ENCODE measurements around the gene TRIM66.

TRIM66 gene

DNA sequence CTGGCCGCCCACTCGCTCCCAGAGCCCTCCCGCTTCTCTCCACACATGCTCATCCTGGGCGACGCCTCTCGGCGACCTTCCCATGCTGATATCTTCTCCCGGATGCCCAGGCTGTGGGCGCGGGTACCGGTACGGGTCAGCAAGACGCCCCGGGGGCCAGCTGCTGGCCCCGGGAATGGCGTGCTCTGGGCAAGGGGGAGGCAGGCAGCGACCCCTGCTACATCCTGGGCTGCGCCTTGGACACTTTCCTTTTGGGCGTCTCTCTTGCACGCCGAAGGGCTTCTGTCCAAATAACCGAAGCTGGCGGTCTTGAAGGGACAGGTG, 48.2 kb upstream of the TRIM66 start:
- Histone ChIP-seq H3K27ac (replicated peaks) (no peak overlapping the region), H3K27me3 (ENCODE audit: insufficient read depth, poor library complexity, severe bottlenecking) (no peaks in the 10 kb centered on the region), H3K4me3 (replicated peaks; ENCODE audit: insufficient read depth, low read length) (no peak overlapping the region)
- no peak for DNase-seq (ENCODE audit: low read depth in 1 of 2, low spot score in 1 of 2)
- TF ChIP-seq CTCF (IDR thresholded peaks at IDR 0.05; ENCODE audit: insufficient read depth, low read length) (no peak), SPI1 (IDR thresholded peaks at IDR 0.05; ENCODE audit: borderline replicate concordance, low read depth) (no peak), REST (IDR thresholded peaks at IDR 0.05; ENCODE audit: insufficient replicate concordance, low read depth) (no peak), GABPA (IDR thresholded peaks at IDR 0.05; ENCODE audit: low read depth) (no peak), POLR2AphosphoS5 (IDR thresholded peaks at IDR 0.05; ENCODE audit: low read depth) (no peak)

- H3K4me3 ChIP-seq (replicated peaks; ENCODE audit: insufficient read depth, low read length) = no peak overlapping the region
- H3K27ac ChIP-seq (replicated peaks) = no peak overlapping the region
- TF ChIP-seq REST (IDR thresholded peaks at IDR 0.05; ENCODE audit: insufficient replicate concordance, low read depth) (no peak), CTCF (IDR thresholded peaks at IDR 0.05; ENCODE audit: insufficient read depth, low read length) (no peak), GABPA (IDR thresholded peaks at IDR 0.05; ENCODE audit: low read depth) (no peak), POLR2AphosphoS5 (IDR thresholded peaks at IDR 0.05; ENCODE audit: low read depth) (no peak), SPI1 (IDR thresholded peaks at IDR 0.05; ENCODE audit: borderline replicate concordance, low read depth) (no peak)
- no peak for DNase-seq (ENCODE audit: low read depth in 1 of 2, low spot score in 1 of 2)
- no peaks in the 10 kb centered on the region for H3K27me3 ChIP-seq (ENCODE audit: insufficient read depth, poor library complexity, severe bottlenecking)
These were observed 47.6 kb upstream of the TRIM66 start for GRCh38 chr11:8729837-8730696.

GRCh38 chr11:8729067-8729466, 46.6 kb upstream of the TRIM66 start:
- H3K27me3 ChIP-seq (ENCODE audit: insufficient read depth, poor library complexity, severe bottlenecking) = no peaks in the 10 kb centered on the region
- no peak overlapping the region for H3K27ac ChIP-seq (replicated peaks)
- TF ChIP-seq SPI1 (IDR thresholded peaks at IDR 0.05; ENCODE audit: borderline replicate concordance, low read depth) (no peak), REST (IDR thresholded peaks at IDR 0.05; ENCODE audit: insufficient replicate concordance, low read depth) (no peak), POLR2AphosphoS5 (IDR thresholded peaks at IDR 0.05; ENCODE audit: low read depth) (no peak), CTCF (IDR thresholded peaks at IDR 0.05; ENCODE audit: insufficient read depth, low read length) (no peak), GABPA (IDR thresholded peaks at IDR 0.05; ENCODE audit: low read depth) (no peak)
- no peak overlapping the region for H3K4me3 ChIP-seq (replicated peaks; ENCODE audit: insufficient read depth, low read length)
- DNase-seq (ENCODE audit: low read depth in 1 of 2, low spot score in 1 of 2) = no peak

Measured in HL-60 (cell line).